ENCODE measurements around the gene RHOF.
A peak's percentile ranks its signal among the peaks of the same experiment; 100 is the strongest.

The RHOF gene

DNA sequence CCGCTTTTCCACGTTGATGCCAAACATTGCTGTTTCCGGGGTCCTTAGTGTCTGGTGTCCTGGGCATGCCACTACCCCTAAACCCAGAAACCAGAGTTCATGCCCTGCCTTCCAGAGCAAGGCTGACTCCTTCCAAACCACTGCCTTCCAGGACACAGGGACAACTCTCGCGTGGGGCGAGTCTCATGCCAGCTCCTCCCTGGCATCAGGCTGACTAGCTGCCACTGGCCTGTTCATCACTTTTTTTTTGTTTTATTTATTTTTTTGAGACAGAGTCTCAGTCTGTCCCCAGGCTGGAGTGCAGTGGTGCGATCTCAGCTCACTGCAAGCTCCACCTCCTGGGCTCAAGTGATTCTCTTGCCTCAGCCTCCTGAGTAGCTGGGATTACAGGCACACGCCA, 15.1 kb upstream of the RHOF start:
- H3K27me3 ChIP-seq (ENCODE audit: low read length), result no peaks in the 10 kb centered on the region
- peaks cover 17% of the 10 kb centered on the region for H3F3A ChIP-seq (ENCODE audit: insufficient read depth)
- H3K9me2 ChIP-seq (replicated peaks; ENCODE audit: insufficient read depth, low read length), result no peaks in the 10 kb centered on the region
- no peak overlapping the region for H2AFZ ChIP-seq (ENCODE audit: low read depth, low read length, severe bottlenecking)
- H3K79me2 ChIP-seq (ENCODE audit: insufficient read depth, low read length), result peaks cover 53% of the 10 kb centered on the region
- H3K4me3 ChIP-seq (ENCODE audit: insufficient read depth, low read length, poor library complexity, severe bottlenecking), result no peak overlapping the region
- H3K9me3 ChIP-seq (ENCODE audit: insufficient read depth, low read length), result no peaks in the 10 kb centered on the region
- no peak overlapping the region for H3K4me2 ChIP-seq (ENCODE audit: low read depth, low read length, poor library complexity, severe bottlenecking)
- no peaks in the 10 kb centered on the region for H3K36me3 ChIP-seq (ENCODE audit: low read length)
- no peak overlapping the region for H3K9ac ChIP-seq (ENCODE audit: low read length)
- TF ChIP-seq, protein P1, sequence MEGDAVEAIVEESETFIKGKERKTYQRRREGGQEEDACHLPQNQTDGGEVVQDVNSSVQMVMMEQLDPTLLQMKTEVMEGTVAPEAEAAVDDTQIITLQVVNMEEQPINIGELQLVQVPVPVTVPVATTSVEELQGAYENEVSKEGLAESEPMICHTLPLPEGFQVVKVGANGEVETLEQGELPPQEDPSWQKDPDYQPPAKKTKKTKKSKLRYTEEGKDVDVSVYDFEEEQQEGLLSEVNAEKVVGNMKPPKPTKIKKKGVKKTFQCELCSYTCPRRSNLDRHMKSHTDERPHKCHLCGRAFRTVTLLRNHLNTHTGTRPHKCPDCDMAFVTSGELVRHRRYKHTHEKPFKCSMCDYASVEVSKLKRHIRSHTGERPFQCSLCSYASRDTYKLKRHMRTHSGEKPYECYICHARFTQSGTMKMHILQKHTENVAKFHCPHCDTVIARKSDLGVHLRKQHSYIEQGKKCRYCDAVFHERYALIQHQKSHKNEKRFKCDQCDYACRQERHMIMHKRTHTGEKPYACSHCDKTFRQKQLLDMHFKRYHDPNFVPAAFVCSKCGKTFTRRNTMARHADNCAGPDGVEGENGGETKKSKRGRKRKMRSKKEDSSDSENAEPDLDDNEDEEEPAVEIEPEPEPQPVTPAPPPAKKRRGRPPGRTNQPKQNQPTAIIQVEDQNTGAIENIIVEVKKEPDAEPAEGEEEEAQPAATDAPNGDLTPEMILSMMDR (IDR thresholded peaks at IDR 0.05; ENCODE audit: insufficient read depth, low read length, poor library complexity, severe bottlenecking), result no peak
- no peak for TF ChIP-seq EZH2phosphoT487 (conservative IDR thresholded peaks at IDR 0.05; ENCODE audit: low read length)
- no peak overlapping the region for H3K27ac ChIP-seq (ENCODE audit: low read depth, low read length)
- no peaks in the 10 kb centered on the region for H4K20me1 ChIP-seq (ENCODE audit: low read depth, low read length)

DNA sequence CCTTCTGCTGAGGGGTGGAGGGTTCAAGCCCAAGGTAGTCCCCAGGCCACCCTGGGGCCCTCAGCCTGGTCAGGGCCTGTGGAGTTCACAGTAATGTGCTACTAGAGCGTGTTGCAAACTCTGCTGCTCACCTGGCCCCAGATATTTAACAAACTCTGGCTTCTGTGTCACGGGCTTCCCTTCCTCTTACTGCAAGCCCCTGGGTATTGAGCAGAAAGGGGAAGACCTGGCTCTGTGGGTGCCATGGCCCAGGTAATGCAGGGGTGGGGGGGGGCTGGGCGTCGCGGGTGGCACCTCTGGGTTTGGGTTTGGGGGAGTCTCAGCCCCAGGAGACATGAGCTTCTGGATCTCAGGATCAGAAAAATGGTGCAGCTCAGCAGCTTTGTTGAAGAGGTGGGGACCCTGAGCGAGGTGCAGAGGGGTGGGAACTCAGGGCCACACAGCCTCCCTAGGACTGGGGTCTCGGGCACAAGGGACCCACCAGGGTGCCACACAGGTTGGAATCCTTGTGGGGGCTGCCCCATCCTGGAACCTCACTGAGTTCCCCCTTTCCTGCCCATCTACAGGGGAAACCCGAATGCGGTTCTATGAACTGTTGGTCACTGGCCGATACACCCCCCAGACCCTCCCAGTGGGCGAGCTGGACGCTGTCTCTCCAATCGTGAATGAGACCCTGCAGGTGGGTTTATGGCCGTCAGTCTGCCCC, 14.3 kb upstream of the RHOF start:
- H3K4me3 ChIP-seq (ENCODE audit: insufficient read depth, low read length, poor library complexity, severe bottlenecking), result no peak overlapping the region
- H3K9me3 ChIP-seq (ENCODE audit: insufficient read depth, low read length), result no peaks in the 10 kb centered on the region
- no peak overlapping the region for H3K4me2 ChIP-seq (ENCODE audit: low read depth, low read length, poor library complexity, severe bottlenecking)
- H3K27ac ChIP-seq (ENCODE audit: low read depth, low read length), result 0 out of 2 replicates have a peak overlapping the region, but pooled peaks have one; percentile 17
- H3K27me3 ChIP-seq (ENCODE audit: low read length), result no peaks in the 10 kb centered on the region
- H2AFZ ChIP-seq (ENCODE audit: low read depth, low read length, severe bottlenecking), result no peak overlapping the region
- H3K9ac ChIP-seq (ENCODE audit: low read length), result no peak overlapping the region
- no peaks in the 10 kb centered on the region for H4K20me1 ChIP-seq (ENCODE audit: low read depth, low read length)
- H3K9me2 ChIP-seq (replicated peaks; ENCODE audit: insufficient read depth, low read length), result no peaks in the 10 kb centered on the region
- H3F3A ChIP-seq (ENCODE audit: insufficient read depth), result peaks cover 25% of the 10 kb centered on the region
- no peaks in the 10 kb centered on the region for H3K36me3 ChIP-seq (ENCODE audit: low read length)
- TF ChIP-seq, protein P1 (IDR thresholded peaks at IDR 0.05; ENCODE audit: insufficient read depth, low read length, poor library complexity, severe bottlenecking), result no peak
- H3K79me2 ChIP-seq (ENCODE audit: insufficient read depth, low read length), result peaks cover 45% of the 10 kb centered on the region

DNA sequence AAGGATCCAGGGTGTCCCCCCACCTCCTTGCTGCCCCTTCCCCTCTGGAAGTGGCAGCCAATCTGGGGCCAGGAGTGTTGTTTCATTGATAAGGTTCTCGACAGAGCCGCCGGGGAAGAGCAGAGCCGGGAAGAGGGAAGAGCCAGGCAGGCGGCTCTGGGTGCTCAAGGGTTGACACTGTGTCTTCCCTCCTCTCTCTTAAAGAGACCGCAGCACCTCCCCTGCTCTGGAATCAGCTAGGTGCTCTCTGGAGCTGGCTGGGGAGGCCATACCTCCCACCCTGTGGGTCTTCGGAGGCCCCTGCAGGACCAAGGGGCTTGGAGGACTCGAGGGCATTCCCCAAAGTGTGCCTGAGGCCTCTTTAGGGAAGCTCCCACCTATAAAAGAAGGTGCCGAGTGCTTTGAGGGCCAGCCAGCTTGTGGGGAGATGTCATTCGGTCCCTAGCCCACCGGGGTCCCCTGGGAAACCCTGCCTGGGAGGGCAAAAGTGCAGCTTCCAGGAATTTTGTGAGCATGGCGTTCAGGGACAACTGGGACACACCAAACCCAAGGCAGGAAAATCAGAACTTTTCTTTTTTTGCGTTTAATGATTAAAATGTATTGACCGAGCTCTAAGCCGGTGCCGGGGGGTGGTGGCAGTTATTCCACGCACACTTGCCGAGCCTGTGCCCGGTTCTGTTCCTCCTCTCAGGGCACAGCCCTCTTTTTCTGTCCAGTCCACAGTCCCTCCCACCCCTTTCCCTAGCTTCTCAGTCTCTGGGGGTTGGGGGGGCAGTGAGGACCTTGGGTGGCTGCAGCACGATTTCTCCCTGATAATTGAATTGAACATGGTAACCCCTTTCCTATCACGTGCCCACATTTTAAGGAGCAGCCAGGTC, 13.3 kb upstream of the RHOF start:
- Histone ChIP-seq H3F3A (ENCODE audit: insufficient read depth) (peaks cover 35% of the 10 kb centered on the region), H3K36me3 (ENCODE audit: low read length) (no peaks in the 10 kb centered on the region), H3K9me2 (replicated peaks; ENCODE audit: insufficient read depth, low read length) (no peaks in the 10 kb centered on the region), H2AFZ (ENCODE audit: low read depth, low read length, severe bottlenecking) (no peak overlapping the region), H3K9me3 (ENCODE audit: insufficient read depth, low read length) (no peaks in the 10 kb centered on the region), H3K4me3 (ENCODE audit: insufficient read depth, low read length, poor library complexity, severe bottlenecking) (peak overlapping the region; percentile 63), H3K27me3 (ENCODE audit: low read length) (no peaks in the 10 kb centered on the region), H3K4me2 (ENCODE audit: low read depth, low read length, poor library complexity, severe bottlenecking) (peak overlapping the region; percentile 96), H4K20me1 (ENCODE audit: low read depth, low read length) (no peaks in the 10 kb centered on the region), H3K27ac (ENCODE audit: low read depth, low read length) (peak overlapping the region; percentile 97), H3K79me2 (ENCODE audit: insufficient read depth, low read length) (peaks cover 42% of the 10 kb centered on the region), H3K9ac (ENCODE audit: low read length) (peak overlapping the region; percentile 77)
- TF ChIP-seq EZH2phosphoT487 (conservative IDR thresholded peaks at IDR 0.05; ENCODE audit: low read length), result no peak
